GM21515 (cell line): ENCODE measurements around the gene MYOT.

Source experiments
- ATAC-seq: cut with Tn5 transposase; IDR thresholded peaks from one replicate; pipeline ENCODE4 v1.9.1; 2021; ENCODE audit not compliant: unreplicated experiment

Gene MYOT

GRCh38 chr5:137896560-137896959 lies 28.9 kb downstream of the MYOT start:
- no peak for ATAC-seq

DNA sequence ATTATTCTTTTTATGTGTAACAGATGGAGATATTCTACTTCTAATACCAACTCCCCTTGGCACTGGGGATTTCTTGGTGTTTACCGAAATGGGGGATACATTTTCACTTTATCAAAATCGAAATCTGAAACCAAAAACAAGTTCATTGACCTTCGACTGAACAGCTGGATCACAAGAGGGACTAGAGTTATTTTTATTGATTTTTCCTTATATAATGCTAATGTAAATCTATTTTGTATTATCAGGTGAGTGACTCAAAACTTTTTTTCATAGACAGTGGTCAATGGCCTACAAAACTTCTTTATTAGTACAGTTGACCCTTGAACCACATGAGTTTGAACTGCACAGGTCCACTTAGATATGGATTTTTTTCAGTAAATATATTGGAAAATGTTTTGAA lies 31.8 kb downstream of the MYOT start:
- no peak for ATAC-seq

- no peak for ATAC-seq
Observed at GRCh38 chr5:137901011-137901817, 33.6 kb downstream of the MYOT start.

DNA sequence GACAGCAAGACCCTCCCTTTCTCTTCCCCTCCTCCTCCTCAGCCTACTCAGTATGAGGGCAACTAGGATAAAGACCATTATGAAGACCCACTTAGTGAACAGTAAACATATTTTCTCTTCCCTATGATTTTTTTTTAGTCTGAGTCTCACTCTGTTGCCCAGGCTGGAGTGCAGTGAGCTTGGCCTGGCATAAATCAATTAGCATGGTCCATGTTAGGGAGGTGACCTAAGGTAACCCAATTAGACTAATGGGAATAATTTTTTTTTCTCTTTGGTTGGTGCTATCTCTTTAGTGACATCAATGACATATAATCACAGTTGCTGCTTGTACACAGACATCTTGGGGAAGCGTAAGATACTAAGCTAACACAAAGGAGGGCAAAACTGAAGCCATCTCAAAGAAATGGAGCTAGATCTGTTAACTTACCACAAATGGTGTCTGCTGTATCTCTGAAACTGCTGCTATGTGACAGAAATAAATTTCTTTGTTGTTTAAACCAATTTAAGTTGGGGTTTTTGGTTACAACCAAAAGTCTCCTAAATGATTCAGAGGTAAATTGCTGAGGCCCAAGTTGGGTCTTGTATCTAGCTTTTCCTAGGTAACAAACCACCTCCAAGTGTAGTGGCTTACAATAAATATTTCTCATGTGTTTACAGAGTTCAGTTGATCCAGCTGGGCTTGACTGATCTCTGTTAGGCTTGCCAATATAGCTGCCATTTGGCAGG lies 34.9 kb downstream of the MYOT start:
- ATAC-seq: no peak

- ATAC-seq: no peak
Observed at GRCh38 chr5:137914758-137915157, 47.1 kb downstream of the MYOT start.

DNA sequence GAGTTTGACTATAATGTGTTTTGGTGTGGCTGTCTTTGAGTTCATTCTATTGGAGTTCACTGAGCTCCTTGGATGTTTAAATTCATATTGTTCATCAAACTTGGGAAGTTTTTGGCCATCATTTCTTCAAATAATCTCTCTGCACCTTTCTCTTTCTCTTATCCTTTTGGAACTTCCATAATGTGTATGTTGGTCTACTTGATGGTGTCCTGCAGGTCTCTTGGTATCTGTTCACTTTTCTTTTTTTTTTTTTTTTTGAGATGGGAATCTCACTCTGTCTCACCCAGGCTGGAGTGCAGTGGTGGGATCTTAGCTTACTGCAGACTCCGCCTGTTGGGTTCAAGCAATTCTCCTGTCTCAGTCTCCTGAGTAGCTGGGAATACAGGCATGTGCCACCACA lies 49.3 kb downstream of the MYOT start:
- no peak for ATAC-seq

DNA sequence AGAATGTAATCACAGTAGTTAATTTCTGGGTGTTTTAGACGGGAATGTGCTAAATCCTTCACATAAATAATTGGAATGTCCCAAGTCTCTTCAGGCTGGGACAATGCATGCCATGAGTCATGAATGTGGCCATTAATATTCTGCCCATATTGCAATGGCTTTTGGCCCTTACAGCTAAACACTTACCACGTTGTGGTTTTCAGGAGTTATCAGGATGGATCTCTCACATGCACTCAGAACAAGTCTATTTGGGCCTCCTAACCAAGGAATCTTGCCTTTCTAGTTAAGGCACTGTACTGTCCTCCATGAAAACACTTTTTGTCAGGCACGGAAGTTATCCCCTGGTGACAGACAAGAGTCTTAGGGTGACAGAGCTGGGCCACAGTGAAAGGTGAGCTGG lies 54.3 kb downstream of the MYOT start:
- no peak for ATAC-seq

GRCh38 chr5:137923856-137924255 lies 56.2 kb downstream of the MYOT start:
- ATAC-seq: no peak

DNA sequence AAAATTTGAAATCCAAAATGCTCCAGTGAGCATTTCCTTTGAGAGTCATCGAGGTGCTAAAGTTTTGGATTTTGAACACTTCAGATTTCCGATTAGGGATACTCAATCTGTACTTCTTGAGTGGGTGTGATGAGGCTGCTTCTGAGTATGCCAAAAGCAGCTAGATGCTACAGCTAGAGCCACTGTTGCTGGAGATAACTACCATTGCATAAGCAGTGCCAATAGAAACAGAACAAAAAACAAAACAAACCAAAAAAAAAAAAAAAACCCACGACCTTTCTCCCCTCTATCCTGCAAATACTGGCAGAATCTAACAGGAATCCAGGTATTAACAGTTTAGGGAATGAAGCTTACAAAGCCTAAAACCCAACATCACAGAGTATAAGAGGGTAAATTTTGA lies 65.1 kb downstream of the MYOT start:
- no peak for ATAC-seq

- no peak for ATAC-seq
Observed at GRCh38 chr5:137933491-137933911, 65.8 kb downstream of the MYOT start.

DNA sequence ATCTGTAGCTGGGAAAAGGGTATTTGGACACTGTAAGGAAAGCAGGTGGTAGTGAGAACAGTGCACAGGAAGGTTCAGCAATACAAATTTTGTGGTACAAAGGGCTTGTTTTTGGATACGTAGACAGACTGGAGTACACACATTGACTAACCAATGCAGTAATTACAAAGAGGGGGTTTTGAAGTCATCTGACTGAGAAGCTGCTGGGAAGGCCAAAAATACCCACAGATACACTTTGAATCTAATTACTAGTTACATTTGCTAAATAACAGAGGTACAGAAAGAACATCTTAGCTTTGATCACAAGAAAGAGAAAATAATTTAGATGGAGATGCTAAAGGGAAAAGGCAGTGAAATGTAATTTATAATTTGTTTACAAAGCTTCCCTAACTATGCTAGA lies 67.5 kb downstream of the MYOT start:
- ATAC-seq: no peak

DNA sequence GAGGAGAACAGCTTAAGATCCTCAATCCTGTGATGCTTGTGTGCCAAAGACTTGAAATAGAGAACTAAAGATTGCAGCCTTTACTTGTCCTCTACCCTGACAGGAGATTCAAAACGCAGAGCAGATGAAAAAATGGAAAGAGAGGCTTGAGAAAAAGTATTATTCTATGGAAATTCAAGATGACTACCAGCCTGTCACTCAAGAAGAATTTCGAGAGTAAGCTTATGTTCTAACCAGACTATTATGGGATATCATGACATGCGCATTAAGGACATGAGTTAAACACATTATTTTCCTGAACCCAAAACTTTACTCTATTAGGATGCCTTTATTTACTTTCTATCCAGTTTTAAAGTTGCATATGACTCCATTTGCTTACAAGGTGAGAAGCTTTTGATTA lies 68.0 kb downstream of the MYOT start:
- ATAC-seq: no peak
